Mesothelial cell of epicardium (in vitro differentiated cells): ENCODE results near the gene ECM1. TPM values are rescaled to one million over a fixed set of nuclear protein-coding genes. Genes with fewer than 3 reads are reported as not detected.
A peak's percentile ranks its signal among the peaks of the same experiment; 100 is the strongest.

Experiments used
- DNase-seq, 2 experiments: peaks; one replicate each; pipeline ENCODE4 v3.0.0; 2021; ENCODE audit warnings: low spot score in 2 of 2; ENCODE audit not compliant: unreplicated experiment in 2 of 2
- H3K27ac Mint-ChIP-seq: 2 replicates; pipeline ENCODE4 v1.8.0; 2021; ENCODE audit warnings: mixed read lengths
- H3K27me3 Mint-ChIP-seq: 2 replicates; pipeline ENCODE4 v1.8.0; 2021; ENCODE audit warnings: low read depth, mixed read lengths
- H3K36me3 Mint-ChIP-seq: 2 replicates; pipeline ENCODE4 v1.8.0; 2021; ENCODE audit warnings: mixed read lengths
- H3K4me1 Mint-ChIP-seq: 2 replicates; pipeline ENCODE4 v1.8.0; 2021; ENCODE audit warnings: mixed read lengths
- H3K4me3 Mint-ChIP-seq: 2 replicates; pipeline ENCODE4 v1.8.0; 2021; ENCODE audit warnings: mild to moderate bottlenecking, moderate library complexity, mixed read lengths
- H3K9me3 Mint-ChIP-seq: 2 replicates; pipeline ENCODE4 v1.8.0; 2021; ENCODE audit warnings: mixed read lengths
- CTCF ChIP-seq: fragments of 200-600 bp; sonication (generic); IDR thresholded peaks from one replicate; pipeline ENCODE4 v1.5.0; 2021; ENCODE audit warnings: antibody characterized with exemption; ENCODE audit not compliant: unreplicated experiment
- total RNA-seq: library from RNA; stranded (reverse); gene quantifications from 3 replicates; pipeline ENCODE4 v1.2.1, GENCODE V29; 2021

The ECM1 gene
- total RNA-seq, 1 donor from 2014 or later: 5.0 TPM

DNA sequence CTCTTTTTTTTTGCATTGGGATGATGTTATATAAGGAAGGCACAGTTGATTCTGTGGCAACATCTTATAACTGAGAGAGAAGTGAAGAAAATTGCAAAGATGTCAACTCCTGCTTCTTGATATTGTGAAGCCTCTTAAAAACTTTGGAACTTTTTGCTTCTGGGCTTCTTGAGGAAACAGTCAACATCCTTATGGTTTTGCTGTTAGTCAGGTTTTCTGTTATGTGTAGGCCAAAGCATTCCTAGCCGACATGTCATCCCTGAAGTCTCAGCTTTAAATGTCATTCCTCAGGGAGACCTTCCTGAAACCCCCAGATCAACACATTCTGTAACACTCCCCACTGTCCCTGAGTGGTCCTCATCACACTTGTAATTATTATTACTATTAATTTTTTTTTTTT, 20.3 kb downstream of the ECM1 start:
- no peak for DNase-seq
- Mint-ChIP-seq H3K4me3 (no peak overlapping the region), H3K27me3 (no peaks in the 10 kb centered on the region), H3K4me1 (peaks cover 12% of the 10 kb centered on the region), H3K9me3 (no peaks in the 10 kb centered on the region), H3K27ac (no peak overlapping the region), H3K36me3 (no peaks in the 10 kb centered on the region)
- TF ChIP-seq CTCF: no peak

DNA sequence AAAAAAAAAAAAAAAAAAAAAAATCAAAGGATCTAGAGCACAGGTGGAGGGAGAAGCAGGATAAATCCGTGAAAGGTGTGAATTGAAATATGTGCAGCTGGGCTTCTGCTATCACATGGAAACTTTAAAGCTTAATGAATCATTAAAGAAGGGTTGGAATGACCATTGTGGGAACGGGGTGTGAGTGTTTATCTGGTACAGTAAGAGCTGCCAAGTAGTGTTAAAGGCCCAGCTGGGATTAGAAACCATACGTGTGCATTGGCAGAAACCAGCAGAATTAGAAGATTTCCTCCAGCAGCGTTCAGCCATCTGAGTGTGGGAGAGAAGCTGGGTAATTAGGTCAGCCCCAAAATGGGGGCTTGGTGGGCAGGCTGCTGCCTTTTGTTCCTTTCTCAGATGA, 21.1 kb downstream of the ECM1 start:
- no peak for DNase-seq

DNA sequence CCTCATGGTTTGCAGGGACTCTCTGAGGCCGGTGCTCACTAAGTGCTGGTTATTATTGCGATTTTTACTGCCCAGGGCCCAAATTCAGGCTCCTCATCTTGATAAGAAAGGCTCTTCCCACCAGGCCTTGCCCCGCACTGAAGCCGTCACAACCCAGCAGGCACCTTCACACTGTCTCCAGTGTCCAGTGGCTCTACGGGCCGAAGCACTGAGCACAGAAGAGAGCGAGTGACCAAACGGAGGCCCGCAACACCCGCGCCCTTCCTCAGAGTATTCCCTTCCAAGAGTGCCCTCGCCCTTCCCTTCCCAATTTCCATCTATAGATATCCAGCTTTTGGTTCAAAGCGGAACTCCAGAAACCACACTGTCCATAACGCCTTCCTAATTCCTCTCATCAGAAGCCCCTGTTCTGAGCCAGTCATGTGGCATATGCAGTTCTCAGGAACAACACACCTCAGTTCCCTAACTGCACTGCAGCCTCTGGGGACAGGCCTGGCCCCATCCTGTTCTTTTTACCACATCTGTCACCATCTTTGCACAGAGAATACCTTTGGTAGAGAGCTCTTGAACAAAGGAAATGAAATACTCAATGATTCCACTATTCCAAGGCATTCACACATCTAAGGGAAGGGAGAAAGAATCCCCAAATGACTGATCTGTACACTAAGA, 22.7 kb downstream of the ECM1 start:
- H3K4me1 Mint-ChIP-seq: peaks cover 7% of the 10 kb centered on the region
- no peak for TF ChIP-seq CTCF
- DNase-seq: no peak

More for the DNA sequence above, 21.1 kb downstream of the ECM1 start:
- Mint-ChIP-seq H3K36me3 (no peaks in the 10 kb centered on the region), H3K9me3 (no peaks in the 10 kb centered on the region), H3K4me1 (peaks cover 7% of the 10 kb centered on the region), H3K4me3 (no peak overlapping the region), H3K27me3 (no peaks in the 10 kb centered on the region), H3K27ac (peak overlapping the region; percentile 21)
- no peak for TF ChIP-seq CTCF

GRCh38 chr1:150532860-150533259, 25.0 kb downstream of the ECM1 start:
- peaks cover 14% of the 10 kb centered on the region for H3K4me1 Mint-ChIP-seq
- no peaks in the 10 kb centered on the region for H3K27me3 Mint-ChIP-seq
- no peaks in the 10 kb centered on the region for H3K9me3 Mint-ChIP-seq
- H3K27ac Mint-ChIP-seq: peak overlapping the region; percentile 44
- H3K36me3 Mint-ChIP-seq: no peaks in the 10 kb centered on the region
- TF ChIP-seq CTCF: peak; percentile 5
- H3K4me3 Mint-ChIP-seq: no peak overlapping the region
- DNase-seq: no peak

More for the DNA sequence above, 22.7 kb downstream of the ECM1 start:
- H3K27ac Mint-ChIP-seq: no peak overlapping the region
- H3K36me3 Mint-ChIP-seq: no peaks in the 10 kb centered on the region
- no peak overlapping the region for H3K4me3 Mint-ChIP-seq
- no peaks in the 10 kb centered on the region for H3K9me3 Mint-ChIP-seq
- H3K27me3 Mint-ChIP-seq: no peaks in the 10 kb centered on the region

DNA sequence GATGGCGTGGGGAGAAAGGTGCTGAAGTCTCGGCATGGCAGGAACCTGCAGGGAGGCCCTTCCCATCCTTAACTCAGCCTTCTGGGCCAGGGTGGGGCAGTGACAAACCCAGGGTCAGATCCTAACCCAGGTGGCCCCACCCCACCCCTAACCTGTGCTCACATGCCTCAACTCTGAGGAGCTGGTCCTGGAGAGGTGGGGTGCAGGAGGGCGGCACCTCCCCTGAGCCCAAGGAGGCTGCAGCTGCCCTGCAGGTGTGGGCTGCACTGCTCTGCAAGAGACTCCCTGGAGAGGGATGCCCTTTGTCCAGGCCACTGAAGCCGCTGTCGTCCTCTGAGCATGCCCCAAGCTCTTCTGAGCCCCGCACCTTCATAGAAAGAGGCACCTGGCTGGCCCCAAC, 26.1 kb downstream of the ECM1 start:
- Mint-ChIP-seq H3K4me1 (peaks cover 24% of the 10 kb centered on the region), H3K4me3 (no peak overlapping the region), H3K27ac (no peak overlapping the region), H3K9me3 (no peaks in the 10 kb centered on the region), H3K36me3 (no peaks in the 10 kb centered on the region), H3K27me3 (no peaks in the 10 kb centered on the region)
- no peak for TF ChIP-seq CTCF
- no peak for DNase-seq
